ENCODE data around the gene RTL1.

The RTL1 gene

DNA sequence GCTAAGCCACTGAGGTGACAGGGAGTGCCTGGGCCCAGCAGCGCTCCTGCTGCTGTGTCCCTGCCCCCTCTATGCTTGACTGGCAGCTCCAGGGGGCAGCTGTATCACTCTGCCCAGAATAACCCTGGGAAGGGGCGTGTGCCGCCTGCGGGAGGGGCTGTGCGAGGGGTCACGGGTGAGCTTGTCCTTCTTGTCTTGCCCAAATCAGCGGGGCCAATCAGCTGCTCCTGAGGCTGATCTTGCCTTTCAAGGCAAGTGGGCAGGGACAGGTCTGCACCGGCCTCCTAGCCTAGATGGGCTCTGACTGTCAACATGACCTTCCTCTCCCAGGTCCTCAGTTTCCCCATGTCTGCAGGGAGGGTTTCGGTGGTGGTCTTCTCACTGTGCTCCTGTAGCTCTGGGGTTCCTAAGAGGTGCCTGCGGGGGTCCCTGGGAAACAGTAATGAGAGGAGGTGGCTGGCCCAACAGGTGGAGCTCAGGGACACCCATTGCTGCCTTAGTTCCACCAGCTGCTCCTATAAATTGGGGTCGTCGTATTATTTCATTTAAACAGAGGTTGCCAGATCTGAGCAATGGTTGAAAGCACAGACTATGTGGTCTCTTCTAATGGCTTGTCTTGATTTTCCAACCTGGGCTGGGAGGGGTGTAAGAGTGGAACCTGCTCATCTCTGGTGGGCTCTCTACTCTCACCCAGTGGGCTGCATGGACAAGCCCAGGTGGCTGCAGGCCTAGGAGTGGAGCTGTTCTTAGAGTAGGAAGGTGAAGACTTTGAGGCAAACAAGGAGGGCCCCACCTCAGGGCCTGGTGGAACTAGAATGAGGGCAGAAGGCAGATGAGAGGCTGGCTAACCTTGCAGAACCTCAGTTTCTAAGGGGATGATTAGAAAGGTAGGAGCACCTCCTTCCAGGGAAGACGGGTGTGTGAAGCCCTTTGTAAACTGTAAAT is 11.7 kb downstream of the RTL1 start:
- no peak overlapping the region for H3K4me3 Mint-ChIP-seq
- DNase-seq (ENCODE audit: low spot score): no peak
- no peaks in the 10 kb centered on the region for H3K9me3 Mint-ChIP-seq
- peaks cover 3% of the 10 kb centered on the region for H3K27me3 Mint-ChIP-seq (ENCODE audit: low read depth)
- no peak overlapping the region for H3K27ac Mint-ChIP-seq
- no peaks in the 10 kb centered on the region for H3K4me1 Mint-ChIP-seq (ENCODE audit: low read depth)
- H3K36me3 Mint-ChIP-seq (ENCODE audit: low read depth): no peaks in the 10 kb centered on the region

DNA sequence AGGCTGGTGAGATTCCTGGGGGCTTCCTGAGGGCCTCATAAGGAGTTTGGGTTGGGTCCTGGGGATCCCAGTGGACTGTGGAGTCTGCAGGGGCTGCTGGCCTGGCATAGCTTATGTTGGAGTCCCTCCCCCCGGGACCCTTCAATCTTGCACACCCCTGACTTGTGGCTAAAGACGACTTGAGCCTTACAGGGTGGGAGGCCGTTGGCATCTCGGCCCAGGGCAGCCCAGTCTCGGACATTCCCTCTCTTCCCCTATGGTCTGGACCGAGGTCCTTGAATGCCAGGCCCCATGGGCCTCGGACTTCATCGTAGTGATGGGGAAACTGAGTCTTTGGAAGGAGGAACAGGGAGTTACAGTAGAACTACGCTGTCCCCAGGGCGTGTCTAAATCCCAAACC is 12.5 kb downstream of the RTL1 start:
- Mint-ChIP-seq H3K36me3 (ENCODE audit: low read depth) (no peaks in the 10 kb centered on the region), H3K9me3 (no peaks in the 10 kb centered on the region), H3K27me3 (ENCODE audit: low read depth) (peaks cover 3% of the 10 kb centered on the region), H3K4me3 (no peak overlapping the region), H3K27ac (no peak overlapping the region), H3K4me1 (ENCODE audit: low read depth) (no peaks in the 10 kb centered on the region)
- no peak for DNase-seq (ENCODE audit: low spot score)

DNA sequence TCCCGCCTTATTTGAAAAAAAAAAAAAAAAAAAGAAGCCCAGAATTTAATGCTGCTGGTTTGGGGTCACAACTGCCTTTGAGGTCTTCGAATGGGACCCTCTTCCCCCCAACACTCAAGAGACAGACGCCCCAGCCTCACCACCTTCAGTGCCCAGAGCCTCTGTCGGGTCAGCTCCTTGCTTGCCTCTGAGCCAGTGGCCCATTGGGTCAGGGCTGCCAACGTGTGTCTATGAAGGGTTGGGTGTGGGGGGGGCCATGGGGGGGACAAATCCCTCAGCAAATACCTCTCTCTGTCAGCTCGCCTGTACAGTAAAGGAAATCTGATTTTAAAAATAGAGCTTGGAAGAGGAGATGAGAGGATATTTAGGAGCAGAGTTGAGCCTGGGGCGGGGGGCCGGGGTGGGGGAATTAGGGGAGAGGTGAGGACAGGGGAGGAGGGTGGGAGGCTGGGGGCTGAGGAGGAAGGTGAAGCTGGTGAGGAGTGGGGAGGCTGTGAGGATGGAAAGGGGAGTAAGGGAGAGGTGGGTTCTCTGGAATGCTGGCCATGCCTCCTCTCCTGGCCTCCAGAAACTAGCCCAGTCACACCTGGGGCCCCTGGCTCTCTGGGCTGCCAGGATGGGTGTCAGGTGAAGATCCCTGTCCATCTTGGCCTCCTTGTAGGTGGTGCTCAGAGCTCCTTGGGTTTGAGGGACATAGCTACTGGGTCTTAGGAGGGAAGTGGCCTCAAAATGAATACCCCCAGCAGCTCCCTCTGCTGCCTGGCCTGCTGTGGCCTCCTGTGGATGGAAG is 13.3 kb downstream of the RTL1 start:
- no peaks in the 10 kb centered on the region for H3K4me1 Mint-ChIP-seq (ENCODE audit: low read depth)

DNA sequence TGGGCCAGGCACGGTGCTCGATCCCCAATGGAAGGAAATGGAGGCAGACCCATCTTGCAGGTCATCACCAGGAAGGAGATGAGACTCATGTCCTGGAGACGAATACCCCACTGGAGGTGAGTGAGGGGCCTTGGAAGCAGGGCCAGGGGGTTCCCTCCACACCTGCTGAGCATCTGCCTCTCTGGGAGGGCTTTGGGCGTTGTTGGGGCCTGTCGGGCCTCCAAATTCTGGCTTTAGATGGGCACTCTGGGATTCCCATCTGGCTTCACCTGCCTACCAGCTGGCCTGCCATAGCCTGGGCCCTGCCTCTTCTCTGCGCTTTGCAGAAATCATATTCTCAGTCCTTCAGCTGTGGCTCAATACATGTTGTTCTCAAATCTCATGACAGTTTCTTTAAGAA is 13.9 kb downstream of the RTL1 start:
- no peak for DNase-seq (ENCODE audit: low spot score)
- peaks cover 3% of the 10 kb centered on the region for H3K27me3 Mint-ChIP-seq (ENCODE audit: low read depth)
- H3K9me3 Mint-ChIP-seq: no peaks in the 10 kb centered on the region
- no peak overlapping the region for H3K27ac Mint-ChIP-seq
- no peaks in the 10 kb centered on the region for H3K4me1 Mint-ChIP-seq (ENCODE audit: low read depth)
- H3K4me3 Mint-ChIP-seq: no peak overlapping the region
- no peaks in the 10 kb centered on the region for H3K36me3 Mint-ChIP-seq (ENCODE audit: low read depth)

More for the DNA sequence above, 13.3 kb downstream of the RTL1 start:
- Mint-ChIP-seq H3K9me3 (no peaks in the 10 kb centered on the region), H3K27me3 (ENCODE audit: low read depth) (peaks cover 3% of the 10 kb centered on the region), H3K36me3 (ENCODE audit: low read depth) (no peaks in the 10 kb centered on the region), H3K27ac (no peak overlapping the region), H3K4me3 (no peak overlapping the region)
- no peak for DNase-seq (ENCODE audit: low spot score)

DNA sequence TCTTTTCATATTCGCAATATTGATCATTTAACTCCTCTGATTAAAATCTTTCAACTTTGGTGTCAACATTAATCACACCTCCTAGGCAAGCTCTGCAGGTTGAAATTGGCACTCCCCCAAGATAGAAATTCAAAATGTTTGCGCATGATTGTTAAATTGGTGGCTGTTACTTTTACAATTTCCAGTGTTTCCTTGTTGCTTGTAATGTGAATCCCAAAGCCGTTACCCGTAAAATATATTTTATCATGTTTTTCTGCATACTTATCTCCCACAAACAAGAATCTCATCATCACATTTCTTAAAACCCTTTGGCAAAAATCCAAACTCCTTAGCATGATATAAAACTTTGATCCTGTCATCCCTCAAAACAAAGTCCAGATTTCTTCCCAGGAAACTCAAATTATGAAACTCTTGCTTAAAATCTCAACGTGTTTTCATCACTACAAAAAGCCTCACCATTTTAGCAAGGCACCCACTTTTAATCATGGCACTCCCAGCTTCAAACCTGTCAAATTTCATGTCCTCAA is 14.7 kb downstream of the RTL1 start:
- Mint-ChIP-seq H3K27ac (no peak overlapping the region), H3K4me3 (no peak overlapping the region), H3K4me1 (ENCODE audit: low read depth) (no peaks in the 10 kb centered on the region), H3K9me3 (no peaks in the 10 kb centered on the region), H3K36me3 (ENCODE audit: low read depth) (no peaks in the 10 kb centered on the region), H3K27me3 (ENCODE audit: low read depth) (peaks cover 3% of the 10 kb centered on the region)
- DNase-seq (ENCODE audit: low spot score): no peak

DNA sequence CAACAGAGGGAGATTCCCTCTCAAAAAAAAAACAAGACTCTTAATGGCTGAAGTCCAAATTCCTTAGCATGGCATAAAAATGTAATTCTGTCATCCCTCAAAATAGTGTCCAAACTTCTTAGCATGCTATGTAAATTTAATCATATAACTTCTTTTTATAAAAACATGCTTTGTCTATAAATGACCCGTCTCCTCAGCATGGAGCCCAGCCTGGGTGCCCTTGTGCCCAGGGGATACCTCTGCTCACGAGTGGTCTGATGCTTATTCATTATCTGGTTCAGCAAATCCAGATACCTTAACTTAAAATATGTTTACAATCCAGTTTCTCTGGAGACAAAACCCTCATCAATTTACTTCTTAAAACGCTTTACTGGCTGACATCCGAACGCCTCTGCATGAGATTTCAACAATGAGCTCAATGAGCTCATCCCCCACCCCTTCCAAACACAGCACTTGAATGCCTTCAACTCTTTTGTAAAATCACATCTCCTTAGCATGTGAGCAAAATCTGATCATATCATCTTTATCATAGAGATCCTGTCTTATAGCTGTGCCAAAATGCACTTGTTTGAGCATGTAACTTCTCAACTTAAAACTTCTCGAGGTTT is 15.7 kb downstream of the RTL1 start:
- H3K27me3 Mint-ChIP-seq (ENCODE audit: low read depth): peaks cover 3% of the 10 kb centered on the region
- H3K36me3 Mint-ChIP-seq (ENCODE audit: low read depth): no peaks in the 10 kb centered on the region
- H3K9me3 Mint-ChIP-seq: no peaks in the 10 kb centered on the region
- no peak overlapping the region for H3K27ac Mint-ChIP-seq
- no peaks in the 10 kb centered on the region for H3K4me1 Mint-ChIP-seq (ENCODE audit: low read depth)
- H3K4me3 Mint-ChIP-seq: no peak overlapping the region
- DNase-seq (ENCODE audit: low spot score): no peak

DNA sequence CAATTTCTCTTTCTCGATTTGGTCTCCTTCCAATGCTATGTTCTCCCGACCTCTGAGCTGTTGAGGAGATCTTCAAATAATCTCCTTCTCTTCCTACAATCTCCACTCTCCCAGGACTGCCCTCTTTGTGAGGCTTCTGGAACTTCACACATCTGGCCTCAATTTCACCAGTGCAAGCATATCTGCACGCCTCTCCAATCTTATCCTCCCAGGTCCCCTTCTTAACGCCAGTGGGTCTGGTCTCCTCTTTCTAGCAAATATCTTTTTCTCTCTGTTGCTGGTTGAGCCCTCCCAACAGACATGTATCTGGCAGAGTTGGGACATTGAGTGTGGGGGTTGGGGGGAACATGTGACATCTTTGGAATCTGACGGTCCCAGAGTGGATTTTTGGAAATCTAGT is 17.9 kb downstream of the RTL1 start:
- no peak for DNase-seq (ENCODE audit: low spot score)
- Mint-ChIP-seq H3K36me3 (ENCODE audit: low read depth) (no peaks in the 10 kb centered on the region), H3K9me3 (no peaks in the 10 kb centered on the region), H3K4me1 (ENCODE audit: low read depth) (no peaks in the 10 kb centered on the region), H3K4me3 (no peak overlapping the region), H3K27ac (no peak overlapping the region), H3K27me3 (ENCODE audit: low read depth) (peaks cover 3% of the 10 kb centered on the region)

DNA sequence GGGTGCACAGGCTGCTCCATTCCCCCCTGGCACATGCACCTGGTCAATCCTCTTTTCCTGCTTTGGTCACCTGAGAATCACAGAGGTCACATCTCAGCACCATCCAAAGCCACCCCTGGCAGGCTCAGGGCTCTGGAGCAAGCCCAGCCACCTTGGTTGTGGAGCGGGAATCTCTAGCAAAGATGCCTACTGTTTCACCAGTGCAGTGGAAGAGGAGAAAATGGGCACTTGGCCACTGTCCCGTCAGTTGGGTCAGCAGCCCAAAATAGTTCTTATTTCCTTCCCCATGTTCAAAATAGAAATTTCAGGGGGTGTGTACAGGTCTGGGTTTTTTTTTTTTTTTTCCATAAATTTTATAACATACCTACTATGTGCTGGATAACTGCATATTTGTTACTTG is 18.3 kb downstream of the RTL1 start:
- Mint-ChIP-seq H3K36me3 (ENCODE audit: low read depth) (no peaks in the 10 kb centered on the region), H3K4me1 (ENCODE audit: low read depth) (no peaks in the 10 kb centered on the region), H3K27ac (no peak overlapping the region), H3K27me3 (ENCODE audit: low read depth) (peaks cover 3% of the 10 kb centered on the region), H3K4me3 (no peak overlapping the region), H3K9me3 (no peaks in the 10 kb centered on the region)
- DNase-seq (ENCODE audit: low spot score): no peak

DNA sequence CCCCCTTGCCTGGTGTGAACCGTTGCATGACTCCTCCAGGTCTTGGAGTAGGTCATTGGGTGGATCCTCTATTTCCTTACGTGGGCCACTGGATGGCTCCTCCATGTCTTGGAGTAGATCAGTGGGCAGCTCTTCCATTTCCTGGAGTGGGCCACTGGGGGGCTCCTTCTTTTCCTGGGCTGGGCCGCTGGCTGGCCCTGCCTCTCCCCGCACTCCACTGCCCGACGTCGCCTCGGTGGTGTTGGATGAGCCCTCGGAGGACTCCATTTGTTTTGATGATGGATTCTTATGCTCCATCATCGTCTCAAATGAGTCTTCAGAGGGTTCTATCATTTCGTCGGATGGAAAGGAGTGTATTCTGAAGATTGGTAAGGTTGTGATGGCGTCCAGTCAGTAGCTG is 19.1 kb downstream of the RTL1 start:
- Mint-ChIP-seq H3K36me3 (ENCODE audit: low read depth) (no peaks in the 10 kb centered on the region), H3K27me3 (ENCODE audit: low read depth) (peaks cover 2% of the 10 kb centered on the region), H3K27ac (no peak overlapping the region), H3K9me3 (no peaks in the 10 kb centered on the region), H3K4me3 (no peak overlapping the region), H3K4me1 (ENCODE audit: low read depth) (no peaks in the 10 kb centered on the region)
- DNase-seq (ENCODE audit: low spot score): no peak

DNA sequence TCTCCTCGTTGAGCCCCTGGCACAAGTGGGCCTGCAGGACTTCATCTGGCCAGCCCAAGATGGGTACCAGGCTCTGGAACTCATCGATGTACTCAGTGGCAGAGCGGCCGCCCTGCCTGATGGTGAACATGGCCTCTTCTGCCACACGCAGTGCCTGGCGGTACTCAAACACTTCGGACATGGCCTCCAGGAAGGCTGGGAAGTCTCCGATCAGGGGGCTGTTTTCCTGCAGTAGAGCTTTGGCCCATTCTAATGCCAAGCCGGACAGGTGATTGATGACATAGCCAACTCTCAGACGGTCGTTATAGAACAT is 19.8 kb downstream of the RTL1 start:
- H3K36me3 Mint-ChIP-seq (ENCODE audit: low read depth): no peaks in the 10 kb centered on the region
- H3K4me1 Mint-ChIP-seq (ENCODE audit: low read depth): no peaks in the 10 kb centered on the region
- no peak for DNase-seq (ENCODE audit: low spot score)
- H3K9me3 Mint-ChIP-seq: no peaks in the 10 kb centered on the region
- H3K27me3 Mint-ChIP-seq (ENCODE audit: low read depth): no peaks in the 10 kb centered on the region
- H3K4me3 Mint-ChIP-seq: no peak overlapping the region
- no peak overlapping the region for H3K27ac Mint-ChIP-seq

DNA sequence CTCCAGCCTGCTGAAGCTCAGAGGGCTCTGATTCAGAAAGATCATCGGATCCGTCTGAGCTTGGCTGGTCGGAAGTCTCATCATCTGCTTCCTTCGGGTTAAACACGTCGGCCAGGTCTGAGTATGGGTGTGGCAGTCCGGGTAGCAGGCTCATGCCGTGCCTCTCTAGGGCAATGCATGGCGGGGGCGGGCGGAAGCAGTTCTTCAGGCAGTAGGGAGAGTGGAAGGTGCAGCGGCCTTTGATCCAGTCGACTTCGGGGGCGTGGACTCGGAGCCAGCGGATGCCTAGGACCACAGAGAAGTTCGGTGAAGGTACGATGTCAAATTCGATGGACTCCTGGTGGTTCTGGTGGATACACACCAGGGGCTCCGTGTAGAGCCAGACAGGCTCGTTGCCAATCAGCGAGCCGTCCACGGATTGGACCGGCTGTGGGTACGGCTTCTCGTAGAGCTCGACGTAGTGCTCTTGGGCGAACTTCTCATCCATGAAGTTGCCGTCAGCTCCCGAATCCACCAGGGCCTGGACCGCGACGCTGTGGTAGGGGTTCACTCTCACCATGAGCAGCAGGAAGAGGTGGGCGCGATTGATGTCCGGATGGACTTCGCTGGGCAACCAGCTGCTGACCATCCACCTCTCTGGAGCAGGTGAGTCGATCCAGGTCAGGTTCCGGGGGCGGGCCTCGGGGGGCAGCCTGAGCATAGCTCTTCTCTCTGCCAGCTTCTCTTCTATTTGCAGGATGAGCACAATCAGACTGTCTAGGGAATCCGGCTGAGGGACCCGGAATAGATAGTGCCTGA is 20.3 kb downstream of the RTL1 start:
- no peaks in the 10 kb centered on the region for H3K4me1 Mint-ChIP-seq (ENCODE audit: low read depth)
- no peaks in the 10 kb centered on the region for H3K27me3 Mint-ChIP-seq (ENCODE audit: low read depth)
- H3K4me3 Mint-ChIP-seq: no peak overlapping the region
- no peaks in the 10 kb centered on the region for H3K36me3 Mint-ChIP-seq (ENCODE audit: low read depth)
- no peaks in the 10 kb centered on the region for H3K9me3 Mint-ChIP-seq
- DNase-seq (ENCODE audit: low spot score): no peak
- no peak overlapping the region for H3K27ac Mint-ChIP-seq

DNA sequence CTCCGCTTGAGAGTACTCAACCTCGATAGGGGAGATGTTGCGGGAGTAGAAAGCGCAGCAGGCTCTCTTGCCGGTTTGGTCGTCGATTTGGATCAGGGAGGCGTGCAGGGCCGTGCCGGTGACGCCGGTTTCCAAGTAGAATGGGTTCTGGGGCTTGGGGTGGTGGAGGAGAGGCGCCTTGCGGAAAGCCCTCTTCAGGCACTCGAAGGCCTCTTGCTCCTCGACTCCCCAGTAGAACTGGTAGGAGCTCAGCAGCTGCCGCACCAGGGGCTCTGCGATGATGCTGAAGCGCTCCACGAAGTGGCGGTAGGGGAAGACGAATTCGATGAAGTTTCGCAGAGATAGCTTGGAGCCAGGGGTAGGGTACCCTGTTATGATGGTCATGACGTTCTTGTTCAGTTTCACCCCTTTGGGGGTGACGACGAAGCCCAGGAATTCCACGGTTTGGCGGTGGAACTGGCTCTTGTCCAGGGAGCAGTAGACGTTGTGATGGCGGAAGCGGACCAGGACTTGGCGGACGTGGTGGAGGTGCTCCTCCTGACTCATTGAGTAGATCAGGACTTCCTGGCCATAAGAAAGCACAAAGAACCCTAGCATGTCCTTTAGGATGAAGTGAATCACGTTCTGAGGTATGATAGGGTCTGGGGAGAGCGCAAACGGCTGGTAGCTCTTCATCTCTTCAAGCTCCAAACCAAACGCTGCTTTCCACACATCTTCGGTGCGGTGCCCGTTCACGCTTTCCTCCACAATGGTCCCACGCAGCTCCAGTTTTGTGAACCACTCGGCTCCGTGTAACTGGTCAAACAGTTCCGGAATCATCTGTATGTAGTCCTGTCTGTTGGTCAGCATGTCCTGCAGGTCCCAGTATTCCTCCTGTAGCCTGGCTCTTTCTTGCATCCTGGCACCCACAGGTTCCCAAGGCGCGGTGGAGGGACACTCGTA is 21.2 kb downstream of the RTL1 start:
- Mint-ChIP-seq H3K4me1 (ENCODE audit: low read depth) (no peaks in the 10 kb centered on the region), H3K4me3 (no peak overlapping the region), H3K36me3 (ENCODE audit: low read depth) (no peaks in the 10 kb centered on the region), H3K27ac (no peak overlapping the region), H3K27me3 (ENCODE audit: low read depth) (no peaks in the 10 kb centered on the region), H3K9me3 (no peaks in the 10 kb centered on the region)
- DNase-seq (ENCODE audit: low spot score): no peak
